K562 (cell line): ENCODE data around the gene CFAP69. TPM values are rescaled to one million over a fixed set of nuclear protein-coding genes. Genes with fewer than 3 reads are reported as not detected.

Experiments used
- ATF1 ChIP-seq, 2 experiments: fragments of 450-650 bp in 1 of 2; IDR thresholded peaks; 2 replicates each; pipeline ENCODE4 v1.6.1; 2016; ENCODE audit warnings: missing compliant biosample characterization in 1 of 2, missing genetic modification characterization in 1 of 2
- BHLHE40 ChIP-seq: IDR thresholded peaks from 2 replicates; pipeline ENCODE4 v1.6.1; 2011; ENCODE audit warnings: low read length, improper control_type of control experiment
- C11orf30 ChIP-seq: fragments of 450-650 bp; IDR thresholded peaks from 2 replicates; pipeline ENCODE4 v1.6.1; 2016; ENCODE audit warnings: low read depth, mild to moderate bottlenecking
- CEBPB ChIP-seq: fragments of 450-650 bp; IDR thresholded peaks from 2 replicates; pipeline ENCODE4 v1.6.1; 2016; ENCODE audit warnings: missing genetic modification characterization, missing compliant biosample characterization
- CREM ChIP-seq: IDR thresholded peaks from 2 replicates; pipeline ENCODE4 v1.6.1; 2014; ENCODE audit warnings: antibody characterized with exemption, low read depth
- CTBP1 ChIP-seq: fragments of 450-650 bp; IDR thresholded peaks from 2 replicates; pipeline ENCODE4 v1.6.1; 2016; ENCODE audit warnings: borderline replicate concordance
- MAZ ChIP-seq, 2 experiments: fragments of 450-650 bp in 1 of 2; sonication (generic) in 1 of 2; formaldehyde crosslinking; IDR thresholded peaks in 1 of 2; conservative IDR thresholded peaks in 1 of 2; 2 replicates each; pipeline versions ENCODE4 v1.4.0 to v1.5.0; 2020; ENCODE audit warnings: mild to moderate bottlenecking in 1 of 2, missing genetic modification reagents in 1 of 2
- MED1 ChIP-seq: sonication (generic); formaldehyde crosslinking; IDR thresholded peaks from 2 replicates; pipeline ENCODE4 v1.8.1; 2023; ENCODE audit warnings: missing genetic modification reagents, borderline replicate concordance
- POLR2A ChIP-seq: fragments of 450-650 bp; conservative IDR thresholded peaks from 2 replicates; pipeline ENCODE4 v1.6.1; 2016
- RFX1 ChIP-seq: fragments of 450-650 bp; IDR thresholded peaks from 2 replicates; pipeline ENCODE4 v1.6.1; 2016; ENCODE audit warnings: mild to moderate bottlenecking, moderate library complexity
- SAFB2 ChIP-seq: fragments of 200-400 bp; formaldehyde crosslinking; IDR thresholded peaks from 2 replicates; pipeline ENCODE4 v1.6.1; 2018; ENCODE audit warnings: borderline replicate concordance, low read length, low read depth, moderate library complexity; ENCODE audit not compliant: severe bottlenecking
- SRSF7 ChIP-seq: fragments of 200-400 bp; formaldehyde crosslinking; optimal IDR thresholded peaks from 2 replicates; pipeline ENCODE3; 2017; ENCODE audit warnings: mild to moderate bottlenecking, low read depth, low read length
- ZNF134 ChIP-seq: fragments of 250-450 bp; sonication (Bioruptor Pico); conservative IDR thresholded peaks from 2 replicates; pipeline ENCODE4 v1.4.0; 2020
- ZNF444 ChIP-seq: fragments of 250-450 bp; sonication (Bioruptor Pico); IDR thresholded peaks from 2 replicates; pipeline ENCODE4 v1.4.0; 2020; ENCODE audit warnings: mild to moderate bottlenecking, moderate library complexity
- polyA plus RNA-seq, 8 experiments: library from polyadenylated mRNA; depleted of rRNA in 4 of 8; stranded (reverse) in 5 of 8; unstranded in 3 of 8; fragments of >200 nt; fragmentation: Nextera tagmentation in 2 of 8; fragmentation: Illumina TruSeq in 1 of 8; extraction: Ambion mirVana in 2 of 8; extraction: Trizol in 1 of 8; gene quantifications; 2 replicates each; pipeline versions ENCODE4 v1.2.1 to v1.2.3, GENCODE V29; 2011 to 2014; ENCODE audit warnings: inconsistent platforms in 1 of 8, missing spikeins in 1 of 8
- total RNA-seq, 7 experiments: library from RNA; depleted of rRNA in 6 of 7; stranded (reverse); fragments of >200 nt in 6 of 7; fragmentation: Illumina TruSeq in 2 of 7; extraction: Trizol in 2 of 7; gene quantifications; 2 replicates each; pipeline versions ENCODE4 v1.2.1 to v1.2.3, GENCODE V29; 2011 to 2021; ENCODE audit warnings: low replicate concordance in 1 of 7
- TF ChIP-seq, protein P1 (sequence below): fragments of 250-450 bp; sonication (Bioruptor Pico); IDR thresholded peaks from 2 replicates; pipeline ENCODE4 v1.9.0; 2021; ENCODE audit warnings: mild to moderate bottlenecking, inconsistent platforms
- TF ChIP-seq, protein P2 (sequence below), 2 experiments: fragments of 450-650 bp in 1 of 2; sonication (generic) in 1 of 2; formaldehyde crosslinking in 1 of 2; IDR thresholded peaks in 1 of 2; conservative IDR thresholded peaks in 1 of 2; 2 replicates each; pipeline versions ENCODE4 v1.6.1 to v1.8.1; 2016 to 2023; ENCODE audit warnings: mild to moderate bottlenecking in 2 of 2, moderate library complexity in 2 of 2, inconsistent platforms in 1 of 2, missing genetic modification reagents in 1 of 2
- TF ChIP-seq, protein P3 (sequence below): fragments of 250-450 bp; sonication (Bioruptor Pico); IDR thresholded peaks from 2 replicates; pipeline ENCODE4 v1.5.0; 2021; ENCODE audit warnings: mild to moderate bottlenecking, borderline replicate concordance
- TF ChIP-seq, protein P4 (sequence below): fragments of 250-450 bp; sonication (Bioruptor Pico); IDR thresholded peaks from 2 replicates; pipeline ENCODE4 v1.5.0; 2021; ENCODE audit warnings: mild to moderate bottlenecking, moderate library complexity
- TF ChIP-seq, protein P5 (sequence below): sonication (generic); IDR thresholded peaks from 2 replicates; pipeline ENCODE4 v1.6.1; 2016

CFAP69 gene
- total and polyA plus RNA-seq, 9 of the 15 experiments (the other 6 are each of a cell fraction or from before 2014, with no cell fraction given): 0.24 to 5.1 (median 1.7) TPM

DNA sequence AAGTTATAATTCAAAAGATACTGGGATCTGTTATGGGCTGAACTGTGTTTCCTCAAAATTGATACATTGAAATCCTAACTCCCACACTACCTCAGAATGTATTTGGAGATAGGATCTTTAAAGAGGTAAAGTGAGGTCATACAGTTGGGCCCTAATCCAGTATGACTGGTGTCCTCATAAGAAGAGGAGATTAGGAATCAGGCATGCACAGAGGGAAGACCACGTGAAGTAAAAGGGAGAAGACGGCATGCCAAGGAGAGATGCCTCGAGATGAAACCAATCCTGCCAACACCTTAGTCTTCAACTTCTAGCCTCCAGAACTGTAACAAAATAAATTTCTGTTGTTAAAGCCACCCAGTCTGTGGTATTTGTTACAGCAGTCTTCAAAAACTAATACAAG, 5.9 kb upstream of the CFAP69 start (continued):
- TF ChIP-seq ATF1 (CRISPR knock-in tag; IDR thresholded peaks at IDR 0.05) (no peak), ATF1 (tag; IDR thresholded peaks at IDR 0.05) (peak; percentile 28; the same call in 1 of the 2 replicates), MED1 (CRISPR knock-in tag) (no peak), ZNF444 (CRISPR knock-in tag) (no peak), CEBPB (no peak), ZNF134 (CRISPR knock-in tag) (no peak), SAFB2 (no peak), SRSF7 (no peak), C11orf30 (no peak), BHLHE40 (peak; percentile 47; the same call in 1 of the 2 replicates), RFX1 (no peak), CREM (peak; percentile 49; the same call in 1 of the 2 replicates), POLR2A (no peak), MAZ (CRISPR knock-in tag; conservative IDR thresholded peaks at IDR 0.05 in 1 of 2, IDR thresholded peaks at IDR 0.05 in 1 of 2) (no peak), CTBP1 (no peak)
- TF ChIP-seq, protein P1, sequence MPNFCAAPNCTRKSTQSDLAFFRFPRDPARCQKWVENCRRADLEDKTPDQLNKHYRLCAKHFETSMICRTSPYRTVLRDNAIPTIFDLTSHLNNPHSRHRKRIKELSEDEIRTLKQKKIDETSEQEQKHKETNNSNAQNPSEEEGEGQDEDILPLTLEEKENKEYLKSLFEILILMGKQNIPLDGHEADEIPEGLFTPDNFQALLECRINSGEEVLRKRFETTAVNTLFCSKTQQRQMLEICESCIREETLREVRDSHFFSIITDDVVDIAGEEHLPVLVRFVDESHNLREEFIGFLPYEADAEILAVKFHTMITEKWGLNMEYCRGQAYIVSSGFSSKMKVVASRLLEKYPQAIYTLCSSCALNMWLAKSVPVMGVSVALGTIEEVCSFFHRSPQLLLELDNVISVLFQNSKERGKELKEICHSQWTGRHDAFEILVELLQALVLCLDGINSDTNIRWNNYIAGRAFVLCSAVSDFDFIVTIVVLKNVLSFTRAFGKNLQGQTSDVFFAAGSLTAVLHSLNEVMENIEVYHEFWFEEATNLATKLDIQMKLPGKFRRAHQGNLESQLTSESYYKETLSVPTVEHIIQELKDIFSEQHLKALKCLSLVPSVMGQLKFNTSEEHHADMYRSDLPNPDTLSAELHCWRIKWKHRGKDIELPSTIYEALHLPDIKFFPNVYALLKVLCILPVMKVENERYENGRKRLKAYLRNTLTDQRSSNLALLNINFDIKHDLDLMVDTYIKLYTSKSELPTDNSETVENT: no peak
- TF ChIP-seq, protein P2, sequence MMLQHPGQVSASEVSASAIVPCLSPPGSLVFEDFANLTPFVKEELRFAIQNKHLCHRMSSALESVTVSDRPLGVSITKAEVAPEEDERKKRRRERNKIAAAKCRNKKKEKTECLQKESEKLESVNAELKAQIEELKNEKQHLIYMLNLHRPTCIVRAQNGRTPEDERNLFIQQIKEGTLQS (IDR thresholded peaks at IDR 0.05): peak; percentile 66
- TF ChIP-seq, protein P2 (CRISPR knock-in tag; conservative IDR thresholded peaks at IDR 0.05): no peak
- TF ChIP-seq, protein P3, sequence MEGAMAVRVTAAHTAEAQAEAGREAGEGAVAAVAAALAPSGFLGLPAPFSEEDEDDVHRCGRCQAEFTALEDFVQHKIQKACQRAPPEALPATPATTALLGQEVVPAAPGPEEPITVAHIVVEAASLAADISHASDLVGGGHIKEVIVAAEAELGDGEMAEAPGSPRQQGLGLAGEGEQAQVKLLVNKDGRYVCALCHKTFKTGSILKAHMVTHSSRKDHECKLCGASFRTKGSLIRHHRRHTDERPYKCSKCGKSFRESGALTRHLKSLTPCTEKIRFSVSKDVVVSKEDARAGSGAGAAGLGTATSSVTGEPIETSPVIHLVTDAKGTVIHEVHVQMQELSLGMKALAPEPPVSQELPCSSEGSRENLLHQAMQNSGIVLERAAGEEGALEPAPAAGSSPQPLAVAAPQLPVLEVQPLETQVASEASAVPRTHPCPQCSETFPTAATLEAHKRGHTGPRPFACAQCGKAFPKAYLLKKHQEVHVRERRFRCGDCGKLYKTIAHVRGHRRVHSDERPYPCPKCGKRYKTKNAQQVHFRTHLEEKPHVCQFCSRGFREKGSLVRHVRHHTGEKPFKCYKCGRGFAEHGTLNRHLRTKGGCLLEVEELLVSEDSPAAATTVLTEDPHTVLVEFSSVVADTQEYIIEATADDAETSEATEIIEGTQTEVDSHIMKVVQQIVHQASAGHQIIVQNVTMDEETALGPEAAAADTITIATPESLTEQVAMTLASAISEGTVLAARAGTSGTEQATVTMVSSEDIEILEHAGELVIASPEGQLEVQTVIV: no peak
- TF ChIP-seq, protein P4, sequence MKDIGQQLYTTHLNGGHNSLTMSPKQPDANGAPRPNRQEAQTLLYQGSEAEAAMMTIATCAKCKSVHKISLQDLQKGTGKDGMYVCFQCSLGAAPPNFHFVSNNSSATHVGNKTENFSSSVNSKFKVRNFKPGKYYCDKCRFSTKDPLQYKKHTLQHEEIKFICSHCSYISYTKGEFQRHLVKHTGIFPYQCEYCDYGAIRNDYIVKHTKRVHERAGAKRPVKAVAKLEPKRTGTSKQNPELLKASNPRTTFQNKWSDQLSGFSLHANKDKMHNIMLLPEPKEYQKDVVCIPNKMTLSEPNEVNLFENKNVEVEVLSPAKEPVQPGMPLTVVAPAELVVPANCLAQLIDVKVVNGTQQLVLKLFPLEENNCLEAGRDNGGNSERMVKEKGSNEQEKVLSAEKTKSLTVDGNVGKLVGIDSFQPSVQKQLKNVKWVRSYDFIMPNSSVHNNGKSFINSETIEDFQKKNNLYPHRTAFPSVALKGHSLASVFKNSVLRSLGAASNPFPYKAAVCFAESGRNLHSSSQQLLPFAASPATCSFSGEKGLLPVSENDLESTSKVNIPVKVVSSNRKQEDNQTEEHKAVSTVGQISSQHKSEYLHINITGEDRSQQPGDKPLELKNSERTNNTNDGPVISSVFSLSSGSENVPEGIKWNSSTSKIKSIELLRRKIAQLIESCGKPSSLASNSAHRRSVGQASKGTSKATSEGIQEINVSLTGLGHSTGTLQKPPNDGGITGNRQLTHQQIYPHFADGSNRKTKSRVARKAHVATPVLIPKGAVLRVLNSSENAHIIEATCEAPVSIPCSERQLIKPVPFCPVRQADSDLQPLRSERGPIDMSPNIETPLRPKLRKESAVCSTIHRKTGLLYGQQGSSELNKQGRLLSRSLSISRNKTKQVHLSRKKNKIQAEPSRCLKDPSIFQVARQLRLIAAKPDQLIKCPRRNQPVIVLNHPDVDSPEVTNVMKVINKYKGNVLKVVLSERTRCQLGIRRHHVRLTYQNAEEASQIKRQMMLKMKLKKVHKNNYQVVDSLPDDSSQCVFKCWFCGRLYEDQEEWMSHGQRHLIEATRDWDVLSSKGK (CRISPR knock-in tag): no peak
- TF ChIP-seq, protein P5, sequence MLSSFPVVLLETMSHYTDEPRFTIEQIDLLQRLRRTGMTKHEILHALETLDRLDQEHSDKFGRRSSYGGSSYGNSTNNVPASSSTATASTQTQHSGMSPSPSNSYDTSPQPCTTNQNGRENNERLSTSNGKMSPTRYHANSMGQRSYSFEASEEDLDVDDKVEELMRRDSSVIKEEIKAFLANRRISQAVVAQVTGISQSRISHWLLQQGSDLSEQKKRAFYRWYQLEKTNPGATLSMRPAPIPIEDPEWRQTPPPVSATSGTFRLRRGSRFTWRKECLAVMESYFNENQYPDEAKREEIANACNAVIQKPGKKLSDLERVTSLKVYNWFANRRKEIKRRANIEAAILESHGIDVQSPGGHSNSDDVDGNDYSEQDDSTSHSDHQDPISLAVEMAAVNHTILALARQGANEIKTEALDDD: no peak
